Sigmoid colon (tissue), 7 donors: Measurements from ENCODE around the gene ZNF282. TPM values are rescaled to one million over a fixed set of nuclear protein-coding genes. Genes with fewer than 3 reads are reported as not detected.

ENCODE experiments used
- DNase-seq: peaks from one replicate; pipeline ENCODE4 v3.0.0-alpha.2; 2019
- H3K27ac ChIP-seq, 4 donors: fragments of 200-600 bp; sonication (generic); one replicate each; pipeline ENCODE4 v1.5.1; 2016 to 2019; ENCODE audit warnings: mild to moderate bottlenecking in 1 of 4
- H3K27me3 ChIP-seq, 3 donors: fragments of 200-600 bp; sonication (generic); one replicate each; pipeline ENCODE4 v1.5.1; 2019; ENCODE audit warnings: mild to moderate bottlenecking in 1 of 3
- H3K36me3 ChIP-seq, 4 donors: fragments of 200-600 bp; sonication (generic); one replicate each; pipeline ENCODE4 v1.5.1; 2016 to 2019
- H3K4me1 ChIP-seq, 4 donors: fragments of 200-600 bp; sonication (generic); one replicate each; pipeline ENCODE4 v1.5.1; 2017 to 2019
- H3K4me3 ChIP-seq, 4 donors: fragments of 200-600 bp; sonication (generic); one replicate each; pipeline ENCODE4 v1.5.1; 2017 to 2019; ENCODE audit warnings: mild to moderate bottlenecking in 2 of 4, moderate library complexity in 1 of 4
- H3K9me3 ChIP-seq, 4 donors: fragments of 200-600 bp in 3 of 4; sonication (generic) in 3 of 4; one replicate each; pipeline versions ENCODE4 v1.5.1 to v1.6.1; 2013 to 2019
- EP300 ChIP-seq, 4 donors: sonication (generic); formaldehyde crosslinking; IDR thresholded peaks; one replicate each; pipeline ENCODE4 v1.6.1; 2017; ENCODE audit warnings: antibody characterized with exemption in 4 of 4
- POLR2A ChIP-seq, 2 donors: fragments of 450-650 bp; IDR thresholded peaks; one replicate each; pipeline ENCODE4 v1.6.1; 2016; ENCODE audit warnings: antibody characterized with exemption in 2 of 2, mild to moderate bottlenecking in 2 of 2, moderate library complexity in 2 of 2
- POLR2AphosphoS5 ChIP-seq, 4 donors: sonication (generic); formaldehyde crosslinking; IDR thresholded peaks; one replicate each; pipeline ENCODE4 v1.6.1; 2017; ENCODE audit warnings: antibody characterized with exemption in 4 of 4
- WGBS, 2 donors: extraction: QIAGEN DNeasy Blood & Tissue Kit; methylation state at CpG; one replicate each; pipeline ENCODE4 v1.1.7; 2013; 5-methylcytosine and 5-hydroxymethylcytosine counted together
- intact Hi-C: fragments of 100-400 bp; cut with DNase I; formaldehyde crosslinking; loops from one replicate; pipeline ENCODE4 v1.15.1; 2023
- polyA plus RNA-seq, 3 donors: library from polyadenylated mRNA; stranded (reverse); fragments of 200-250 nt; gene quantifications; one replicate each; pipeline ENCODE4 v1.2.3, GENCODE V29; 2013
- total RNA-seq, 4 donors: library from RNA; depleted of rRNA; stranded (reverse); fragments of >200 nt; gene quantifications; one replicate each; pipeline ENCODE4 v1.1.0, GENCODE V29; 2016
- TF ChIP-seq, protein P1 (sequence below), 4 experiments: fragments of 450-650 bp in 3 of 4; fragments of 200-600 bp in 1 of 4; IDR thresholded peaks; one replicate each; pipeline ENCODE4 v1.5.1; 2016 to 2019; ENCODE audit warnings: antibody characterized with exemption in 4 of 4, mild to moderate bottlenecking in 3 of 4, moderate library complexity in 2 of 4
- donor health status: healthy with polysubstance abuse.
- donor health status: Bipolar disorder and iron deficiency.
- donor health status: healthy.

Gene ZNF282
- total and polyA plus RNA-seq, 7 donors: 6.9 to 24.9 (median 13.8) TPM

DNA sequence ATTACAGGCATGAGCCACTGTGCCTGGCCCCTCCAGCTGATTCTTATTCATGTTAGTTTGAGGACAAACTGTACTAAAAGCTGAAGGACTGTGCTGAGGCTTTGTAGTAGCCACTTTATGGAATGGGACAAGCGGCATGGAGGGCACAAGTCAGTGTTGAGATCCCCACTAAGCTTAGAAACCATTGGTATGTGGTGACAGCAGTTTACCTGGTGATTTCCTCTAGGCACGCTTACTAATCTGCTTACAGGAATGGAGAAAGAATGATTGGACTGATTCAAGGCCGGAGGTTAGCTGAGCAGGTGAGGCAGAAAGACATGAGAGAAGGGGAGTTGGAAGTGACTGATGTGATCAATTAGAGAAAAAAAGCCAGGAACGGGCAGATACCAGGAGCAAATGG lies 44.4 kb upstream of the ZNF282 start:
- peaks cover 0 to 31% (median 21%) of the 10 kb centered on the region in 4 donors for H3K4me1 ChIP-seq
- no peak for DNase-seq
- WGBS, 2 donors: 69 to 70% methylated on average over 4 of the region's 4 CpGs

DNA sequence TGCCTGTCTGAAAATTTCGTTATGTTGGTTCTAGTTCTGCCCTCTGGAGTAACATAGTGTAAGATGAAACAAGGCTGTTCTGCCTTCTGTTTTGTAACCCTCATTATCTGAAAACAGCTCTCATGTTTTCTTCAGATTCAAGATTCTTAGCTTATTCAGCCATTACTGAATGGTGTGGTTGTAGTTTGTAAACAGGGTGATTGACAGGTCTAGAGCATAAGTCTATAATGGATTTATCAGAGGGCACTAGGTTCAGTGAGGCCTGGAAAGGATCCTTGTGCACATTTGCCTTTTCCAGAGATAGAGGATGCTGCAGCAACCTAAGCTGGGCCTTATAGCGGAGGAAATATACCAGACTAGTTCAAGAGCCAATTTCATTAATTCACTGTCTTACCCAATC lies 42.0 kb upstream of the ZNF282 start:
- no peak for TF ChIP-seq POLR2AphosphoS5 (IDR thresholded peaks at IDR 0.05)
- TF ChIP-seq, protein P1, sequence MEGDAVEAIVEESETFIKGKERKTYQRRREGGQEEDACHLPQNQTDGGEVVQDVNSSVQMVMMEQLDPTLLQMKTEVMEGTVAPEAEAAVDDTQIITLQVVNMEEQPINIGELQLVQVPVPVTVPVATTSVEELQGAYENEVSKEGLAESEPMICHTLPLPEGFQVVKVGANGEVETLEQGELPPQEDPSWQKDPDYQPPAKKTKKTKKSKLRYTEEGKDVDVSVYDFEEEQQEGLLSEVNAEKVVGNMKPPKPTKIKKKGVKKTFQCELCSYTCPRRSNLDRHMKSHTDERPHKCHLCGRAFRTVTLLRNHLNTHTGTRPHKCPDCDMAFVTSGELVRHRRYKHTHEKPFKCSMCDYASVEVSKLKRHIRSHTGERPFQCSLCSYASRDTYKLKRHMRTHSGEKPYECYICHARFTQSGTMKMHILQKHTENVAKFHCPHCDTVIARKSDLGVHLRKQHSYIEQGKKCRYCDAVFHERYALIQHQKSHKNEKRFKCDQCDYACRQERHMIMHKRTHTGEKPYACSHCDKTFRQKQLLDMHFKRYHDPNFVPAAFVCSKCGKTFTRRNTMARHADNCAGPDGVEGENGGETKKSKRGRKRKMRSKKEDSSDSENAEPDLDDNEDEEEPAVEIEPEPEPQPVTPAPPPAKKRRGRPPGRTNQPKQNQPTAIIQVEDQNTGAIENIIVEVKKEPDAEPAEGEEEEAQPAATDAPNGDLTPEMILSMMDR (IDR thresholded peaks at IDR 0.05): no peak
- TF ChIP-seq POLR2A (IDR thresholded peaks at IDR 0.05): no peak
- no peak for TF ChIP-seq EP300 (IDR thresholded peaks at IDR 0.05)
- H3K9me3 ChIP-seq: no peaks in the 10 kb centered on the region
- intact Hi-C loops: no loop called here
- no peaks in the 10 kb centered on the region for H3K27me3 ChIP-seq
- WGBS, 2 donors: 92 to 95% methylated on average over 2 of the region's 2 CpGs
- peaks cover 0 to 38% (median 2%) of the 10 kb centered on the region in 4 donors for H3K36me3 ChIP-seq
- no peak for DNase-seq
- H3K4me1 ChIP-seq: peaks cover 0 to 22% (median 14%) of the 10 kb centered on the region in 4 donors
- no peak overlapping the region for H3K4me3 ChIP-seq
- no peak overlapping the region for H3K27ac ChIP-seq

More for the DNA sequence above, 44.4 kb upstream of the ZNF282 start:
- TF ChIP-seq, protein P1 (IDR thresholded peaks at IDR 0.05): no peak
- TF ChIP-seq POLR2AphosphoS5 (IDR thresholded peaks at IDR 0.05): no peak
- no peak for TF ChIP-seq EP300 (IDR thresholded peaks at IDR 0.05)
- no peak for TF ChIP-seq POLR2A (IDR thresholded peaks at IDR 0.05)
- H3K9me3 ChIP-seq: no peaks in the 10 kb centered on the region
- no peaks in the 10 kb centered on the region for H3K27me3 ChIP-seq
- intact Hi-C loops: no loop called here
- no peak overlapping the region for H3K4me3 ChIP-seq
- peaks cover 0 to 21% (median 2%) of the 10 kb centered on the region in 4 donors for H3K36me3 ChIP-seq
- H3K27ac ChIP-seq: no peak overlapping the region

DNA sequence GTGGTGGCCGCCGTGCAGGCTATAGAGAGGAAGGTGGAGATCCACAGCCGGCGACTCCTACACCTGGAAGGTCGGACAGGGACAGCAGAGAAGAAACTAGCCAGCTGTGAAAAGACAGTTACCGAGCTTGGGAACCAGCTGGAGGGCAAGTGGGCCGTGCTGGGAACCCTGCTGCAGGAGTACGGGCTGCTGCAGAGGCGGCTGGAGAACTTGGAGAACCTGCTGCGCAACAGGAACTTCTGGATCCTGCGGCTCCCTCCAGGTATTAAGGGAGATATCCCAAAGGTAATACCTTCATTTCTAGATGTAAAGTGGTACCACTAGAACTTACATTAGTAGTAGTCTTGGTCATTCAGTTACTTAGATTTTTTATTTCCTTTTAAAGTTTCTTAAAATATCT lies 41.3 kb upstream of the ZNF282 start:
- Histone ChIP-seq H3K27me3 (no peaks in the 10 kb centered on the region), H3K36me3 (peaks cover 0 to 43% (median 2%) of the 10 kb centered on the region in 4 donors), H3K27ac (no peak overlapping the region), H3K4me1 (peaks cover 0 to 16% (median 7%) of the 10 kb centered on the region in 4 donors), H3K4me3 (no peak overlapping the region), H3K9me3 (no peaks in the 10 kb centered on the region)
- WGBS, 2 donors: 96% methylated on average over 11 of the region's 11 CpGs
- TF ChIP-seq POLR2A (IDR thresholded peaks at IDR 0.05) (no peak), EP300 (IDR thresholded peaks at IDR 0.05) (no peak), POLR2AphosphoS5 (IDR thresholded peaks at IDR 0.05) (no peak)
- TF ChIP-seq, protein P1 (IDR thresholded peaks at IDR 0.05): no peak
- intact Hi-C loops: no loop called here
- DNase-seq: no peak

DNA sequence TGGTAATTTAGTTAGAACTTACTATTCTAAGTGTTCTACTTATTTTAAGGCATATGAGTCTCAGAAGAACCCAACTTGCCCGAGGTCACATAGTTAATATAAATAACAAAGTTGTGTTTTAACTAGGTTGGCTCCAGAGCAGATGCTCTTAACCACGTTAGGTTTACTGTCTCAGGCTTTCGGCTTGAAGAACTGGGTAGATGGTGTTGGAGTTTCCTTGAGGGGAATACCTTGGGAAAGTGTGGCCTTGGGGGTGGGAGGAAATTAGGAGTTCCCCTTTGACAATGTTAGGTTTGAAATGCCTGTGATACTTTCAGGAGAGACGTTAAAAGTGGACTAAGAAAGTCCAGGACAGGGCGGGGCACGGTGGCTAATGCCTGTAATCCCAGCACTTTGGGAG lies 38.4 kb upstream of the ZNF282 start:
- H3K27me3 ChIP-seq: no peaks in the 10 kb centered on the region
- no peak for DNase-seq
- TF ChIP-seq, protein P1 (IDR thresholded peaks at IDR 0.05): no peak
- TF ChIP-seq POLR2A (IDR thresholded peaks at IDR 0.05) (no peak), EP300 (IDR thresholded peaks at IDR 0.05) (no peak), POLR2AphosphoS5 (IDR thresholded peaks at IDR 0.05) (no peak)
- no peaks in the 10 kb centered on the region for H3K9me3 ChIP-seq
- no peak overlapping the region for H3K4me3 ChIP-seq
- no peaks in the 10 kb centered on the region for H3K4me1 ChIP-seq
- intact Hi-C loops: no loop called here
- H3K27ac ChIP-seq: no peak overlapping the region
- peaks cover 0 to 57% (median 2%) of the 10 kb centered on the region in 4 donors for H3K36me3 ChIP-seq
- WGBS, 2 donors: 87 to 94% methylated on average over 6 of the region's 6 CpGs

DNA sequence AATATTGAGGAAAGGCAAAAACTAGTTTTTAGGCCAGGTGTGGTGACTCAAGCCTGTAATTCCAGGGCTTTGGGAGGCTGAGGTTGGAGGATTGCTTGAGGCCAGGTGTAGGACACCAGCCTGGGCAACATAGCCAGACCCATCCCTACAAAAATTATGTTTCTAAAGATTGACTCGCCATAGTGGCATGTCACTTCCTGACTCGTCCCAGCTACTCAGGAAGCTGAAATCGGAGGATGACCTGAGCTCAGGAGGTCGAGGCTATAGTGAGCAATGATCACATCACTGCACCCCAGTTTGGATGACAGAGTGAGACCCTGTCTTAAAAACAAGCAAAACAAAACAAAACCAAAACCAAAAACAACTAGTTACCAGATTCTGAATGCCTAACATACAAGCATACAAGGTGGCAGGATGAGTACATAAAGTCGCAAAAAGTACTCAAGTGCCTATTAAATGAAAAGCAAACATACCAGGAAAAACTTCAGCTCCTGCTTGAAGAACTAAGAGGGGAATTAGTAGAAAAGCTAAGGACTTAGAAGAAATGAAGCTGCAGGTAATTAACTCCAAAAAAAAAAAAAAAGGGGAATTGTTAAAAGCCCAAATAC lies 34.0 kb upstream of the ZNF282 start:
- TF ChIP-seq POLR2A (IDR thresholded peaks at IDR 0.05): no peak
- no peak for TF ChIP-seq EP300 (IDR thresholded peaks at IDR 0.05)
- DNase-seq: no peak
- no peaks in the 10 kb centered on the region for H3K27me3 ChIP-seq
- H3K27ac ChIP-seq: no peak overlapping the region
- intact Hi-C loops: no loop called here
- no peaks in the 10 kb centered on the region for H3K4me1 ChIP-seq
- 82 to 83% methylated on average over 5 of the region's 5 CpGs for WGBS, 2 donors
- peaks cover 0 to 71% (median 8%) of the 10 kb centered on the region in 4 donors for H3K36me3 ChIP-seq
- no peak overlapping the region for H3K4me3 ChIP-seq
- H3K9me3 ChIP-seq: no peaks in the 10 kb centered on the region
